Activated CD8-positive, alpha-beta memory T cell treated with anti-CD3 and anti-CD28 coated beads for 48 hours (primary cell): ENCODE data around the gene ENAH.

Source experiments
- DNase-seq, 3 experiments: peaks; one replicate each; pipeline ENCODE4 v3.0.0-alpha.2; 2020; ENCODE audit warnings: low read depth in 2 of 3, low spot score in 2 of 3

ENAH gene

GRCh38 chr1:225461533-225462428 lies 191.1 kb downstream of the ENAH start:
- DNase-seq = no peak

GRCh38 chr1:225460737-225461532 lies 192.0 kb downstream of the ENAH start:
- DNase-seq = peak in 1 of 3 experiments; percentile 32

- DNase-seq = no peak
Measured at GRCh38 chr1:225460021-225460736, 192.7 kb downstream of the ENAH start.

- no peak for DNase-seq
Measured at GRCh38 chr1:225458222-225458631, 194.7 kb downstream of the ENAH start.

- DNase-seq = peak in 2 of 3 experiments; percentile 60 to 65
Measured at GRCh38 chr1:225454733-225455132, 198.2 kb downstream of the ENAH start.

GRCh38 chr1:225453797-225454648 lies 198.9 kb downstream of the ENAH start:
- DNase-seq = no peak

- no peak for DNase-seq
Measured at GRCh38 chr1:225451840-225452515, 200.9 kb downstream of the ENAH start.

- no peak for DNase-seq
Measured at GRCh38 chr1:225451340-225451739, 201.6 kb downstream of the ENAH start.

- DNase-seq = no peak
Measured at GRCh38 chr1:225450491-225451191, 202.3 kb downstream of the ENAH start.

GRCh38 chr1:225449774-225450173 lies 203.1 kb downstream of the ENAH start:
- DNase-seq = no peak

GRCh38 chr1:225449261-225449660 lies 203.7 kb downstream of the ENAH start:
- no peak for DNase-seq

GRCh38 chr1:225448146-225448805 lies 204.6 kb downstream of the ENAH start:
- no peak for DNase-seq

- no peak for DNase-seq
Measured at GRCh38 chr1:225447650-225448089, 205.3 kb downstream of the ENAH start.

- no peak for DNase-seq
Measured at GRCh38 chr1:225446981-225447615, 205.8 kb downstream of the ENAH start.

- DNase-seq = no peak
Measured at GRCh38 chr1:225446595-225446960, 206.3 kb downstream of the ENAH start.

- no peak for DNase-seq
Measured at GRCh38 chr1:225445639-225446594, 207.0 kb downstream of the ENAH start.

GRCh38 chr1:225442123-225442505 lies 210.8 kb downstream of the ENAH start:
- DNase-seq = no peak
